Testis (tissue), 2 donors: ENCODE data around the gene LRRC56.

Experiments
- CTCF ChIP-seq, 3 experiments: fragments of 450-650 bp in 2 of 3; fragments of 200-600 bp in 1 of 3; sonication (generic) in 1 of 3; IDR thresholded peaks; one replicate each; pipeline ENCODE4 v1.5.1; 2016 to 2019; ENCODE audit warnings: antibody characterized with exemption in 3 of 3, mild to moderate bottlenecking in 2 of 3, moderate library complexity in 1 of 3
- POLR2A ChIP-seq: fragments of 450-650 bp; IDR thresholded peaks from one replicate; pipeline ENCODE4 v1.6.1; 2017; ENCODE audit warnings: antibody characterized with exemption, mild to moderate bottlenecking, moderate library complexity

GRCh38 chr11:553083-553987 lies 16.0 kb downstream of the LRRC56 start:
- TF ChIP-seq CTCF (IDR thresholded peaks at IDR 0.05) (no peak), POLR2A (no peak)
